GM12891 (cell line): ENCODE results near the gene CXCL16.

Experiments used
- PAX5 ChIP-seq: IDR thresholded peaks from 2 replicates; pipeline ENCODE4 v1.6.1; 2011; ENCODE audit warnings: low read length, moderate library complexity, mild to moderate bottlenecking; ENCODE audit not compliant: insufficient read depth, severe bottlenecking
- POLR2A ChIP-seq: IDR thresholded peaks from 2 replicates; pipeline ENCODE4 v1.6.1; 2011; ENCODE audit warnings: low read depth, low read length, control low read depth
- POLR2AphosphoS5 ChIP-seq: IDR thresholded peaks from 2 replicates; pipeline ENCODE4 v1.6.1; 2011; ENCODE audit warnings: low read depth, low read length, control low read depth
- POU2F2 ChIP-seq: IDR thresholded peaks from 2 replicates; pipeline ENCODE4 v1.6.1; 2011; ENCODE audit warnings: low read depth, mild to moderate bottlenecking, control low read depth, low read length, moderate library complexity
- SPI1 ChIP-seq: IDR thresholded peaks from 2 replicates; pipeline ENCODE4 v1.6.1; 2011; ENCODE audit warnings: low read depth, low read length, control low read depth
- TAF1 ChIP-seq: IDR thresholded peaks from 2 replicates; pipeline ENCODE4 v1.6.1; 2011; ENCODE audit warnings: low read depth, low read length, control low read depth

- TF ChIP-seq POLR2A (peak; percentile 55; the same call in 1 of the 2 replicates), POLR2AphosphoS5 (0 out of 2 replicates have a peak, but pooled peaks have one; percentile 22), SPI1 (no peak), POU2F2 (no peak), TAF1 (no peak), PAX5 (no peak)
Observed at GRCh38 chr17:4708436-4708835, 31.3 kb downstream of the CXCL16 start.
